8988T (cell line): Measurements from ENCODE around the gene RASSF5.
A peak's percentile ranks its signal among the peaks of the same experiment; 100 is the strongest.
"Not testable (repeated sequence)": the region's sequence is repeated elsewhere in the genome, so short reads cannot be mapped to it uniquely, and the experiment has no call there.

Experiments used
- DNase-seq: peaks from one replicate; pipeline ENCODE4 v3.0.0; 2011

Gene RASSF5

DNA sequence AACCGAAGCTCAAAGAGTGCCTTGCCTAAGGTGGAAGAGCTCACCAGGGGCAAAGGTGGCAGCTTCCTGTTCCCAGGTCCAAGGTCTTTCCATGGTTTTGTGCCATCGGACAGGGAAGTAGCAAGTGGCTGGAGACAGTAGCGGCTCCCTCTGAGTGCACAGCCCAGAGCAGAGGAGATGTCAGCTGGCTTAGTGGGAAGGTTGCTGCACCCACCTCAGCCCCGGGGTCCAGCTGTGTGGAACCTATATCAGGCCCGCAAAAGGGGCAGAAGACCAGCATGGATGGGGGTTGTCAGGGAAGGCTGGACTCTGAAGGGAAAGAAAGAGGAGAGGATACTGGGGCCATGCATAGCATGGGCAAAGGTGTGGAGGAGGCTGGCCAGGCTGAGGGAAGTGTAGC, 30.2 kb upstream of the RASSF5 start:
- DNase-seq, result no peak

DNA sequence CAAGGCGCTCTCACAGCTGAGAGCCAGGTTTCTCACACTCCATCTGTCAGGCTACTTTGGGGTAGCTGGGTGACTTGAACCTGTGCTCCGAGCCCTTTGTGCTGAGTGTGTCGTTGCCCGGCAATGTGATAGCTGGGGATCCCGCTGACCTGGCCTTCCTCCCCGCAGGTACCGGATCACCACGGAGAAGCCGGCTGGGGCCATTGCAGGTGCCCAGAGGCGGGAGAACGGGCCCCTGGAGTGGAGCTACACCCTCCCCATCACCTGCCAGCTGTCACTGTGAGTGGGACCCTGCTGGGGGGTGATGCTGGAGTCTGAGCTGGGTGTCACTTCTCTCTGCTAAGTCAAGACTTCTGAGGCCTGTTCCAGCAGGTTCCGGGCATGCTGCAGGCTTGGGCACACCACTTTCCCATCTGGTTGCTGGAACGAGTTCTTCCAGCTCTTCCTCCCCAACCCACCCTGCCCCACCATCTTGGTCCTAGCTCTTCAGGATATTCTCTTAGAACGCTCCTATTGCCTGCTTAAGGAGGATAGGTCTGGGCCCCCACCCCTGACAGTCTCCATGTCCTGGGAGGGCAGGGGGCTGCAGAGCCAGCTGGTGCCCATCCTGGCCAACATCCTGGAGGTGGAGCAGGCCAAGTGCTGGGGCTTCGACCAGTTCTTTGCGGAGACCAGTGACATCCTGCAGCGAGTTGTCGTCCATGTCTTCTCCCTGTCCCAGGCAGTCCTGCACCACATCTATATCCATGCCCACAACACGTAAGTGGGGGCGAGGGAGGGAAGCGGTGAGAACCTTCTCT, 29.6 kb upstream of the RASSF5 start:
- DNase-seq, result no peak

DNA sequence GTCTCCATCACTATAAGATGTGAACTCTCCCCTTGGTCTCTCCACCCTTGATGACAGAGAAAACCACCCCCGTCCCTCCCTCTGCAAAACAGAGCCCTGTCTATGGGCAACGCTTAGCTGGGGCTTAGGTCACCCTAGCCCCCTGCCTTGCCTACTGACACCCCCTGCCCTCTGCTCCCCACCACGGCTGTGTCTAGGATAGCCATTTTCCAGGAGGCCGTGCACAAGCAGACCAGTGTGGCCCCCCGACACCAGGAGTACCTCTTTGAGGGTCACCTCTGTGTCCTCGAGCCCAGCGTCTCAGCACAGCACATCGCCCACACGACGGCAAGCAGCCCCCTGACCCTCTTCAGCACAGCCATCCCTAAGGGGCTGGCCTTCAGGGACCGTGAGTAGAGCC, 28.6 kb upstream of the RASSF5 start:
- DNase-seq, result no peak

DNA sequence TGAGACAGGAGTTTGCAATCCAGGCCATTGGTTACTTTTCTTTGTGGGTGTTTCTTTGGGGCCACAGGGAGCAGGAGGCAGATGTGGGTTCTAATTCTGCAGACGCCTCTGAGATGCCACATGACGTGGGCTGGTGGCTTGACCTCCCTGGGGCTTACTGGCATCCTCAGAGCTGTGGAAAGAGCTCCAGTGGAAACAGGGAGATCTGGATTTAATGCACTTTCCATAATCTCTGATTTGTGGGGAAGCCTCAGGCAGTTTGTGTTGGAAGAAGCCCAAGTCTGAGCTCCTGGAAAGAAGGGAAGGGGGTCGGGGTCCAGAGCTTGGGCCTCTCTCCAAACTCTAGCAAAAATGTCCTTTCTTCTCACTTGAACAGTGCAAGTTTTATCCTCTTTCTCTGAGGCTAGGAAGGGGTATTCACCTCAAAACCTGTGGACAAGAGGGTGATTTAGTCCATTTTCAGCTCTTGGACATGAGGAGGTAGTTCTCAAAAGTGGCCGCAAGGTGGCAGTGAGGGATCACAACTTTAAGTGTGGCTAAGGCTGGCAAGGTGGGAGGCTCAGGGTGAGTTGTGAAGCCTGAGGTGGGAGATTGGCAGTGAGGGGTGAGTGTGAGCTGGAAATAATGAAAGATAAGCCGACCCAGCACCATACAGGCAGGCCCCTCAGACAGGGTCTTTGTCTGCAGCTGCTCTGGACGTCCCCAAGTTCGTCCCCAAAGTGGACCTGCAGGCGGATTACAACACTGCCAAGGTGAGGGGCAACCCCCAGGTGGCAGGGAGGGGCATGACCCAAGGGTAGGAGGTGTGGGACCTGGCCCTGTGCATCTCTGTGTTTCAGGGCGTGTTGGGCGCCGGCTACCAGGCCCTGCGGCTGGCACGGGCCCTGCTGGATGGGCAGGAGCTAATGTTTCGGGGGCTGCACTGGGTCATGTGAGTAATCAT, 27.9 kb upstream of the RASSF5 start:
- DNase-seq, result peak; percentile 83

DNA sequence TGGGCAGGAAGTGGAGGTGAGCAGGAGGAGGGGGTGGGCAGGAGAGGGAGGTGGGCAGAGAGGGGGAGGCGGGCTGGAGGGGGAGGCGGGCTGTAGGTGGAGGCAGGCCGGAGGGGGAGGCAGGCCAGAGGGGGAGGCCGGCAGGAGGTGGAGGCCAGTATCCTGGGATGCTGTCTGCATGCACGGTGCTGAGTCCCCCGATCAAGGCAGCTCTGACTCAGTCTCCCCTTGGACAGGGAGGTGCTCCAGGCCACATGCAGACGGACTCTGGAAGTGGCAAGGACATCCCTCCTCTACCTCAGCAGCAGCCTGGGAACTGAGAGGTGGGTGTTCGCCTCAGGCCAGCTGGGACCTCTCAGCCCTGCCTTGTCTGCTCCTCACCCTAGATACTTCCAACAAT, 27.1 kb upstream of the RASSF5 start:
- DNase-seq, result no peak

DNA sequence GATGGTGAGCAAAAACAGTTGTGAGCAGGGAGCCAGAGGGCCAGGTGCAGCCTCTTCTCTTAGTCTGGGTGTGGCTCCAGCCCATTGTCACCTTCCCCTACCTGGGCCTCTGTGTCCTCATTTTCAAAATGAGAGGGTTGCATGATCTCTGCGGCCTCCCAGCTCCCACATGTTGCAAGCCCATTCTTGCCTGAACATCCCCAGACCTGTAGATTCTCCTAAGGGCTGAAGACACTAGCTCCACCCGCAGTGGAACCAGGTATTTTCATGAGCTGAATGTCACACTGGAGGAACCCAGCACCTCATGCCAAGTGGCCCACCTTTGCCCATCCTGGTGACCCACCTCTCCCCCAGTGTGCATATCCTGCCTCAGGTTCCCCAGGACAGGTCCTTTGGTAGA, 24.7 kb upstream of the RASSF5 start:
- DNase-seq, result no peak

DNA sequence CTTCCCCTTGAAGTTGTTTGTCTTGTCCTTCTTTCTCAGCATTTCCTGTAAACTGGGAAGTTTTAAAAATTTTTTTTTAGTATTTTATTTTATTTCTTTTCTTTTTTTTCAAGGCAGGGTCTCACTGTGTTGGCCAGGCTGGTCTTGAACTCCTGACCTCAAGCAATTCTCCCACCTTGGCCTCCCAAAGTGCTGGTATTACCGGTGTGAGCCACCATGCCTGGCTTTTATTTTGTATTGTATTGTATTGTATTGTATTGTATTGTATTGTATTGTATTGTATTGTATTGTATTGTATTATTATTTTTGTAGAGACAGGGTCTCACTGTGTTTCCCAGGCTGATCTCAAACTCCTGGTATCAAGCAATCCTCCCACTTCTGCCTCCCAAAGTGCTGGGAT, 23.5 kb upstream of the RASSF5 start:
- DNase-seq, result not testable (repeated sequence)

DNA sequence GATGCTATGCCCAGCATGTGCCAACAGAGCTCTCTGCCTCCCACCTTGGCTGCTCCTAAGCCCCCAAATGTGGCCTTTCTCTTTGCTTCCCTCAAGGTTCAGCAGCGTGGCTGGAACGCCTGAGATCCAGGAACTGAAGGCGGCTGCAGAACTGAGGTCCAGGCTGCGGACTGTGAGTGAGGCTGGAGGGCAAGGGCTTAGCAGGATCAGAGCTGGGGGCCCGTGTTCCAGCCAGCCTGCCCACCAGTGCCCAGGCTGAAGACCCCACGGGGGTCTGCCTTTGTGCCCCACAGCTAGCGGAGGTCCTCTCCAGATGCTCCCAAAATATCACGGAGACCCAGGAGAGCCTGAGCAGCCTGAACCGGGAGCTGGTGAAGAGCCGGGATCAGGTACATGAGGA, 22.4 kb upstream of the RASSF5 start:
- no peak for DNase-seq

DNA sequence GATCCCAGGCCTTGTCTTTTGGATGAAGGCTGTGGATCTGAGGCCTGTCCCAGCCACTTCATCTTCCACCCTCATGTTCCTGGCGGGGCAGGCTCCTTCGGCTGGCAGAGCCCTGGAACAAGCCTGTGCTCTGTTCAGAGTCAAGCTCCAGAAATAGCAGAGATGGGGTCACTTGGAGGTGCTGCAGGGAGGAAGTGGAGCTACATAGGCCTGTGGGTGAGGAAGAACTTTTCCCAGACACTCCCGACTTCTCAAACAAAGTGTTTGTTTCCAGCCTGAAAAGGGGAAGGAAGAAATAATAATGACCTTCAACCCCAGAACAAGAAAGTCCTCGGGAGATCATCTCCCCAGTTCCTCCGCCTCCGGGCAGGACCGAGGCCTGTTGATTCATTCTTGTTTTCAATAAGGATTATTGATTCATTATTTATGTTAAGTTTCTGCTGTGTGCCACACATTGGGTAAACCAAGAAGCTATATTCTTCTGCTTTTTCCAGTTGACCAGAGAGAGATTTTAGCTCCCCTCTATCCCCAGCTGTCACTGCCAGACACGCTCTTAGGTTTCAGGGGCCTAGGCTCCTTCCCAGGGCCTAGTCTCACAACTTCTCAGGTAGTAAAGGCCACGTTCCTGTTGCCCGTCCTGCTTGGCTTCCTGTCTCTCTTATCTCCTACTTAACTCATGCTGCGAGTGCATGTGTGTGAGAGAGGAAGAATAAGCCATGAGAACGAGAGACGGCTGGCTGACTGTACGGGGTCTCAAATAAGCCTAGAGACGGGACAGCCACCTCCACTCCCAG, 20.1 kb upstream of the RASSF5 start:
- DNase-seq, result no peak

DNA sequence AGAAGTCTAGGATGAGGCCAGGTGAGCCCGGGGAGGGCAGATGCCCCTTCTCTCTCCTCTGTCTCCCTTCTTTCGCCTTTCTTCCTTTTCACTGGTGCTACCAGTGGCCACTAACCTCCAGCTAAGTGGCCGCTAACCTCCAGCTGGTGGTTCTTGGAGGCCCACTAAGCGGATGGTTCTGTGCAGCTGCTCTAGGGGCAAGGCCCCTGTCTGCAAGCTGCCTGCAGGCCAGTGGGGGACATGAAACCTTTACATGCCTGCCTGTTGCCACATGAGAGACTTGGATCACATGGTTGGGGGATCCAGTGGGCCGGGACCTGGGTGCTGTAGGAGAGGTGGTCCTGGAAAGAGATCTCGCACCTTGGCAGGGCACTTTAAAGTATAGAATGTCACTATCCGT, 19.4 kb upstream of the RASSF5 start:
- no peak for DNase-seq

DNA sequence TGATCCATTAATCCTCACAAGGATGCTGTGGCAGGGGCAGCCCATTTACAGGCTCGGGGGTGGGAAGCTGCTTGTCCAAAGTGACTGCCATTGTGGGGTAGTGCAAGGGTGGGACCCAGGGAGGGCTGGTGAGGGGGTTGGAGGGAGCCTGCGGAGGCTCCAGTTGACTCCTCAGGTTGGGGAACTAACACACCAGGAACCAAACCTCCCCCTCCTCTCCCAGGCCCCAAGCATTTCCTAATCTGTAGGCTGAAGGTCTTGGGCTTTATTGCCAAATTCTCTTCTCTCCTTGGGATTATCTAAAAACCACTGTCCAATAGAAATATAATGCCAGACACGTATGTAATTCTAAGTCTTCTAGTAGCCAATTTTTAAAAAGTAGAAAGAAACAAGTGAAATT, 18.9 kb upstream of the RASSF5 start:
- DNase-seq, result no peak

DNA sequence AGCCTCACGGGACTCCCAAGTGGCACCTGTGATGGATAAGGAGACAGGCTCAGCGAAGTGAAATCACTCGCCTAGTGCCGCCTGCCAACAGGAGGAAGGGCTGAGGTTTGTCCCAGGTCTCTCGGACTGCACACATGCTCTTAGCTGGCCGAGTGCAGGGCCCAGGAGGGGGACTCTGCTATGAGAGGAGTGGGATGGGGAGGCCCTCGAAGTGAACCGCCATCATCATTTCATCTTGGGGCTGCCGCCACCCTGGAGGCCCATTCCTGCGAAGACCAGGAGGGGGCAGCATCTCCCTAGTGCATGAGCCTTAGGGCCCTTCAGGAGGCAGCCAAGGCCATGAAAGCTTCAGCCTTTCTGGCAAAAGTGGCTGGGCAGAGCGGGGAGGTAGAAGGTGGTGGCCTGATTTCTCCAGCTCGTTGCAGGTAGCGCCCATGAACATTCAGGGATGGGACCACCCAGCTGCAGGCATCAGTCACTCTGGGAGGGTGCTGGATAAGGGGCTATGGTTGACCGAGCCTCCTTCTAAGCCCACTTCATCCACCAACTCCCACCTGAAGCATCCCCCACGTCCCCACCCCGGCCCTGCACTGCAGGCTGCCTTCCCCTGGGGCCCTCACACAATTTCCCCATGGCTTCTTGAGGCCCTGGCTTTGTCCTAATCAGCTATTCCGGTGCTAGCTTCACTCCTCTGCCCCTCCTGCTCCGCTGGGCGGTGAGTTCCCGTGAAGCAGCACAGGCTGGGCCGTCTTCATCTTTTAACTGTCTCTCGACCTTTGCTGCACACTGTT, 17.2 kb upstream of the RASSF5 start:
- peak; percentile 90 for DNase-seq

DNA sequence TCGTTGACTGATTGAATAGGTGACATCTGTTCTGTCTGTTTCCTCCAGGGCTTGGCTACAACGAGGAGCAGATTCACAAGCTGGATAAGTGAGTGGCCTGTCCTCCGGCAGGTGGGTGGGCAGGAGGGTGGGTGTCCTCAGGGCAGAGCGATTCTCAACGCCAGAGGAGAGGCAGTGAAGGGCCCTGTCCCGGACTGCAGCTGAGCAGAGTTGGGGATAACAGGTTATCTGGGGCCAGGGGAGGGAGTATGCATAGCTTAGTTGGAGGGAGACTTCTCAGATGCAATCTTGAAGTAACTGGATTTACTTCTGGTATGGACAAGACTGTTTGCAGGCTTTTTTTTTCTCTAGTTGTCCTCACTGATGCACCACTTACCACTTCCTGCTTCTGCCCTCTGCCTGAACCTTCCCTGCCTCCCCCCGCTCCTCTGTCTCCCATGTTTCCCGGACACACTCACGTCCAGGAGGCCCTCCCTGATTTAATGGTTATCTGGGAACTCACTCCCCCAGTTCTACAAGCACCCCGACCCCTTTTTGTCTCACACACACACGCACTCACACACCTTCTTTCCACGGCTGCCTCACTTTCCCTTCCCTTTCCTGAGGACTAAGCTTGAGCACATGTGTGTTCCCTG, 16.4 kb upstream of the RASSF5 start:
- DNase-seq, result no peak

DNA sequence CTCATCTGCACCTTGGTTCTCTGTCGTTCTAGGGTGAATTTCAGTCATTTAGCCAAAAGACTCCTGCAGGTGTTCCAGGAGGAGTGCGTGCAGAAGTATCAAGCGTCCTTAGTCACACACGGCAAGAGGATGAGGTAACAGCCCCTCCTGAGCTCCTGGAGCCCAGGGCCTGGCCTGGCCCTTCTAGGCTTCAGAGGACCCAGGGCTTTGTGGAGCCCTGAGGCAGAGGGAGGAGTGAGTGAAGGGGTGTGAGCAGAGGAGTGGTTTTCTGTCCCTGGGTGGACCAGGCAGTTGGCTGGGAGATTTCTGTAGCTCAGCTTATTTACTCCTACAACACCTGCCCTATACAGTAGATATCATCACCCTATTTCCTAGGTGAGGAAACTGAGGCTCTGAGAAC, 15.7 kb upstream of the RASSF5 start:
- no peak for DNase-seq

DNA sequence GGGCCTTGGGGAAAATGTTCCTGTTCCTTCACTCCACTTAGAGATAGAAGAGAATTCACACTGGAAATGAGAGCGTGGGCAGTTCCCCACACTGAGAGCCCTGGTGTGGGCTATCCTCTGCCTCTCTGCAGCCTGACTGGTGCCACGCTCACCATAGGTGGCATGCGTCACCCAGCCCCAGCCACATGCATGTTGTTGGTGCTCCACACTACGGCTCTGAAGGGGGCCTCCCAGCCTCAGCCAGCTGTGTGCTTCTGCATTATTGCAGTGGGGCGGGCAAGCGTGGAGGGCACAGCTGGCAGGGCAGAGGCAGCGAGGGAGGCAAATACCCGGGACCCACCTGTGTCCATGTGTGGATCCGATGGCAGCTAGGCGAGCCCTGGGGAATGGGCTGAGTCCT, 14.7 kb upstream of the RASSF5 start:
- DNase-seq, result no peak

DNA sequence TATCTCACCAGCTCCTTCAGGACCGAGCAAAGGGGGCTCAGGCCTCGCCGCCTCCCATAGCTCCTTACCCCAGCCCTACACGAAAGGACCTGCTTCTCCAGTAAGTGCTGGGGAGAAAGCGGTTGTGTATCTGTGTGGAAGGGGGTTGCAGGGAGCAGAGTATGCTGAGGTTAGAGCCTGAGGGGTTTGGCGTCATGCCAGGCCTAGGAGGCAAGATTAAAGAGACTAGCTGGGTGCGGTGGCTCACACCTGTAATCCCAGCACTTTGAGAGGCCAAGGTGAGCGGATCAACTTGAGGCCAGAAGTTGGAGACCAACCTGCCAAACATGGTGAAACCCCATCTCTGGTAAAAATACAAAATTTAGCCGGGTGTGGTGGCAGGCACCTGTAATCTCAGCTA, 14.1 kb upstream of the RASSF5 start:
- DNase-seq, result no peak

DNA sequence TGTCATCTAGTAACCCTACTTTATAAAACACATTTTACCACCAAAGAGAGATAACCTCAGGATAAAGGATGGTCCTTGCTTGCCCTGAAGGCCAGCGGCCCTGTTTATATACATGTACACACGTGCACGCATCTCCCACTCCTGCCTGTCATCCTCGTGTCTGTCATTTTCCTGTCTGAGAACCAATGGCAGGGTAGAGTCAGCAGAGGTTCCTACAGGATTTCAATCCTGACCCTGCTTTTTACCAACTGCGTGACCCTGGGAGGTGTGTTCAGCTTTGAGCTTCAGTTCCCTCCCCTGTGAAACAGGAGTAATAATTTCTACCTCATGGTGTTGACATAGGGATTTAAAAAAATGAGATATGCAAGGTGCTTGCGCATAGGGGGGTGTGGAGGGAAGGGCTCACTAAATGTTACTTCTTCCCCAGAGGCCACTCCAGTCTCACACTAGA, 12.3 kb upstream of the RASSF5 start:
- no peak for DNase-seq

DNA sequence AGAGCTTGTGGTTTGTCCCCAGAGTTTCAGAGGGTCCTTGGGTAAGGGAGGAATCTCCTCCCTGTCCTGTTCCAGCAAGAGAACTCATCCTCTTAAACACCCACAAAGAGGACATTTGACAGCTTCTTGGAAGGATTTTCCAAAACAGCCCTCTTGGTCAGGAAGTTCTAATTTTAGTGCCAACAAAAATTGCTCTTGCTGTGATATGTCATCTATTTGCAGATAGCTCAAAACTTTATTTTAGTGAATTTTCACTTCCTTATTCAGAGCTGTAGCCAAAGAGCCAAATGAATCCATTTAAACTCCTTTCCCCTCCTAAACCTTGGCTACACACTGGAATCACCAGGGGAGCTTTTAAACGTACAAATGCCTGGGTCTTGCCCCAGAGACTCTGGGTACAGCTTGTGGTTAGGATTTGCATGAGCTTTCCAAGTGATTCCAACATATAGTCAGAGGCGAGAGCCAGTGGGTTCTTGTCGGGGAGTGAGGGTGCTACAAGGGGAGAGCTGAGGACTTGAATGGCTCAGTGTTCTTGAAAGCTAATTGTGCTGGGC, 11.8 kb upstream of the RASSF5 start:
- no peak for DNase-seq

DNA sequence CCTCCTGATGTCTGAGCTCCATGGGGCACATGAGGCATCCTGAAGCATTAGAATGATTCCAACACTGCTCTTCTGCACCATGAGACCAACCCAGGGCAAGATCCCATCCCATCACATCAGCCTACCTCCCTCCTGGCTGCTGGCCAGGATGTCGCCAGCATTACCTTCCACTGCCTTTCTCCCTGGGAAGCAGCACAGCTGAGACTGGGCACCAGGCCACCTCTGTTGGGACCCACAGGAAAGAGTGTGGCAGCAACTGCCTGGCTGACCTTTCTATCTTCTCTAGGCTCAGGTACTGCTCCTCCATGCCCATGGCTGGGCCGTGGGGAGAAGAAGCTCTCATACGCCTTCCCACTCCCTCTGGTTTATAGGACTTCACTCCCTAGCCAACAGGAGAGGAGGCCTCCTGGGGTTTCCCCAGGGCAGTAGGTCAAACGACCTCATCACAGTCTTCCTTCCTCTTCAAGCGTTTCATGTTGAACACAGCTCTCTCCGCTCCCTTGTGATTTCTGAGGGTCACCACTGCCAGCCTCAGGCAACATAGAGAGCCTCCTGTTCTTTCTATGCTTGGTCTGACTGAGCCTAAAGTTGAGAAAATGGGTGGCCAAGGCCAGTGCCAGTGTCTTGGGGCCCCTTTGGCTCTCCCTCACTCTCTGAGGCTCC, 11.1 kb upstream of the RASSF5 start:
- DNase-seq, result no peak

DNA sequence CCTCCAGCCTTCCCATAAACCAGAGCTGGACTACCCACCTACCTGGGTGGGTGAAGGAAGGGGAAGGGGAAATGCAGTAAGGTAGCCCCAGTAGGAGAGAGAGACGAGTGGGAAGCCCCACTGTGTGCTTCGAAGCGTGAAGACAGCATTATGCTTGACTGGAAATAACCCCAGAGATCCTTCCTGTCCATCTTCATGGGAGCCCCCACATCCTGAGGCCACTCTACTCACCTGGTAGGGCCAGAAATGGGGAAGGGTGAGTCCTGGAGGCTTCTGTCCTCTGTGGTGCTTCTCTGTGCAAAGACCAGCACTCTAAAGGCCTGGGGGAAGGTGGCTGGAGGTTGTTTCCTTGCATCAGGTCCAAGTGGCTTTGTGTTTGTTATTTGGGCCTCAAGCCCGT, 10.0 kb upstream of the RASSF5 start:
- DNase-seq, result no peak

DNA sequence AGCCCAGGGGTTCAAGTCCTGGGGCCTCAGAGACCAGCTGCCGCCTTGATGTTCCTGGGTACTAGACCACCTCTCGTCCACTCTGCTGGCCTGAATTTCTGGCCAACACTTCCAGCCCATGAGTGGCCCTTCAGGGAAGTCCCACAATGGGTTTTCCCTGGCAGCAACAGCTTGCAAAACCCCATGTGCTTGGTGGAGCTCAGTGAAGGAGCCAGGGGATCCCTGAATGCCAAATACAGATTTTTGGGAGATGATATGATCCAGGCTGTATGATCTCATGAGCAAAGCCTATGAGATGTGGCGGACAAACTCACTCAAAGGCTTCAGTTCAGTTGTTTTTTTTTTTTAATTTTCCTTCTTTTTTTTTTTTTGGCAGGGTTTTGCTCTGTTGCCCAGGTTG, 9.6 kb upstream of the RASSF5 start:
- DNase-seq, result no peak
